ENCODE results near the gene RPL22.

GRCh38 chr1:6202256-6202655, 2.9 kb upstream of the RPL22 start:
- TF ChIP-seq CTCF (IDR thresholded peaks at IDR 0.05; ENCODE audit: low read length) (no peak), EZH2 (optimal IDR thresholded peaks at IDR 0.05; ENCODE audit: low read depth, low read length) (no peak), EZH2phosphoT487 (IDR thresholded peaks at IDR 0.05; ENCODE audit: low read length) (no peak)

Measured in MM.1S (cell line).